Fibroblast of lung (primary cell): Measurements from ENCODE around the gene LCN9. TPM values are rescaled to one million over a fixed set of nuclear protein-coding genes. Genes with fewer than 3 reads are reported as not detected.
"Not testable (repeated sequence)": the region's sequence is repeated elsewhere in the genome, so short reads cannot be mapped to it uniquely, and the experiment has no call there.

Experiments
- DNase-seq, 2 donors: peaks; one replicate each; pipeline versions ENCODE4 v3.0.0 to v3.0.0-alpha.2; 2010; ENCODE audit warnings: low read depth in 2 of 2
- H2AFZ ChIP-seq: 2 replicates; pipeline ENCODE4 v1.5.1; 2012; ENCODE audit warnings: low read length, control low read depth, inconsistent platforms
- H3K27ac ChIP-seq: 2 replicates; pipeline ENCODE4 v1.5.1; 2011; ENCODE audit warnings: low read length, control low read depth; ENCODE audit not compliant: insufficient read depth
- H3K27me3 ChIP-seq: 2 replicates; pipeline ENCODE4 v1.5.1; 2011; ENCODE audit warnings: mild to moderate bottlenecking, low read length; ENCODE audit not compliant: control insufficient read depth, insufficient read depth
- H3K36me3 ChIP-seq: 2 replicates; pipeline ENCODE4 v1.5.1; 2011; ENCODE audit warnings: low read length; ENCODE audit not compliant: control insufficient read depth, insufficient read depth
- H3K4me1 ChIP-seq: 2 replicates; pipeline ENCODE4 v1.5.1; 2011; ENCODE audit warnings: low read length; ENCODE audit not compliant: control insufficient read depth, insufficient read depth; ENCODE audit errors: extremely low read depth
- H3K4me2 ChIP-seq: 2 replicates; pipeline ENCODE4 v1.5.1; 2011; ENCODE audit warnings: low read length, control low read depth; ENCODE audit not compliant: insufficient read depth; ENCODE audit errors: extremely low read depth
- H3K4me3 ChIP-seq, 4 experiments: fragments of 200-600 bp in 1 of 4; sonication (generic) in 1 of 4; replicated peaks in 1 of 4; 2 replicates each; pipeline ENCODE4 v1.5.1; 2011 to 2016; ENCODE audit warnings: low read length in 4 of 4, low read depth in 3 of 4, mild to moderate bottlenecking in 3 of 4, control low read depth in 2 of 4, inconsistent platforms in 1 of 4, mixed read lengths in 1 of 4; ENCODE audit not compliant: insufficient read depth in 1 of 4; ENCODE audit errors: control extremely low read depth in 1 of 4
- H3K79me2 ChIP-seq: 2 replicates; pipeline ENCODE4 v1.5.1; 2012; ENCODE audit warnings: mild to moderate bottlenecking, low read length, inconsistent platforms; ENCODE audit not compliant: control insufficient read depth, insufficient read depth
- H3K9ac ChIP-seq: 2 replicates; pipeline ENCODE4 v1.5.1; 2011; ENCODE audit warnings: mild to moderate bottlenecking, low read length, control low read depth; ENCODE audit not compliant: insufficient read depth
- H3K9me3 ChIP-seq: 2 replicates; pipeline ENCODE4 v1.5.1; 2012; ENCODE audit warnings: low read depth, low read length; ENCODE audit not compliant: control insufficient read depth, insufficient read depth
- H4K20me1 ChIP-seq: 2 replicates; pipeline ENCODE4 v1.5.1; 2011; ENCODE audit warnings: low read length; ENCODE audit not compliant: control insufficient read depth, insufficient read depth; ENCODE audit errors: extremely low read depth
- EZH2 ChIP-seq: IDR thresholded peaks from 2 replicates; pipeline ENCODE4 v1.5.1; 2012; ENCODE audit warnings: low read length, control low read depth, mild to moderate bottlenecking; ENCODE audit errors: missing control alignments
- polyA plus RNA-seq, 2 donors: library from polyadenylated mRNA; depleted of rRNA in 1 of 2; stranded (reverse) in 1 of 2; unstranded in 1 of 2; fragments of >200 nt; gene quantifications; 2 replicates each; pipeline ENCODE4 v1.2.1, GENCODE V29; 2011 to 2012; ENCODE audit warnings: missing spikeins in 1 of 2
- total RNA-seq: library from RNA; depleted of rRNA; stranded (reverse); fragments of >200 nt; gene quantifications from 2 replicates; pipeline ENCODE4 v1.2.1, GENCODE V29; 2014
- TF ChIP-seq, protein P1 (sequence below), 2 donors: IDR thresholded peaks in 1 of 2; conservative IDR thresholded peaks in 1 of 2; 1 replicate in 1 of 2; 2 replicates in 1 of 2; pipeline ENCODE4 v1.5.1; 2011 to 2012; ENCODE audit warnings: low read length in 2 of 2, control low read depth in 1 of 2, inconsistent platforms in 1 of 2, low read depth in 1 of 2, mild to moderate bottlenecking in 1 of 2

Gene LCN9
- total and polyA plus RNA-seq, 2 donors (not counting 1 experiment from before 2014, with no cell fraction given): not detected

DNA sequence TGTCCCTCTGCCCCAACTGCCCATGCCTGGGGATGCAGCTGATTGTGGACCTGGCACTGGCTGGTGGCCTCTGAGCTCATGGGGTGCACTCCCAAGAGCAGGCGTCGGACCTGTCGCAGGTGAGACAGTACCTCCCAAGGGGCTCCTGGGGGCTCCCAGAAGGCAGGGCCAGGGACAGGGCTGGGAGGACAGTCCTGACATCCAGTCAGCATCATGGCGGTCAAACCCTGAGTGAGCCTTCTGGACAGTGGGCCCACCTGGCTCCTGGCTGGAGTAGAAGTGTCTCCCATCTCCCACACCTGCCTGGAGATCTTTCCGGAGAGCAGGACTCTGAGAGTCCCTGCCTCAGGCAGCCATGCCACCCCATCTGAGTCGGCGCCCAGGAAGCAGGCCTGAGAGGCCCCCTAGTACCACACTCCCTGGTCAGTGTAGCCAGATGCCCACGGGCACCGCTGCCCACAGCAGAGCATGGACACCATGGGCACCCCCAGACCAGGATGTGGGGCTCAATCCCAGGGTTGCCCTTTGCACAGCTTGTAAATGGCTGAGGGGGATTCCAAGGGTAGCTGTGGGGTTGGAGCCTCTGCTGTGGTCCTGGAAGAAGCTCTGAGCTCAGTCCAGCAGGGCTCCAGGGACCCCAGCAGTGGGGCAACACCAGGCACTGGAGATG is 6.6 kb downstream of the LCN9 start:
- no peaks in the 10 kb centered on the region for H3K36me3 ChIP-seq
- H3K9ac ChIP-seq: no peak overlapping the region
- H4K20me1 ChIP-seq: no peaks in the 10 kb centered on the region
- no peaks in the 10 kb centered on the region for H3K4me1 ChIP-seq
- DNase-seq: no peak
- H3K9me3 ChIP-seq: no peaks in the 10 kb centered on the region
- no peaks in the 10 kb centered on the region for H3K27me3 ChIP-seq
- no peaks in the 10 kb centered on the region for H3K79me2 ChIP-seq
- H3K27ac ChIP-seq: no peak overlapping the region
- no peak overlapping the region for H3K4me2 ChIP-seq
- TF ChIP-seq, protein P1, sequence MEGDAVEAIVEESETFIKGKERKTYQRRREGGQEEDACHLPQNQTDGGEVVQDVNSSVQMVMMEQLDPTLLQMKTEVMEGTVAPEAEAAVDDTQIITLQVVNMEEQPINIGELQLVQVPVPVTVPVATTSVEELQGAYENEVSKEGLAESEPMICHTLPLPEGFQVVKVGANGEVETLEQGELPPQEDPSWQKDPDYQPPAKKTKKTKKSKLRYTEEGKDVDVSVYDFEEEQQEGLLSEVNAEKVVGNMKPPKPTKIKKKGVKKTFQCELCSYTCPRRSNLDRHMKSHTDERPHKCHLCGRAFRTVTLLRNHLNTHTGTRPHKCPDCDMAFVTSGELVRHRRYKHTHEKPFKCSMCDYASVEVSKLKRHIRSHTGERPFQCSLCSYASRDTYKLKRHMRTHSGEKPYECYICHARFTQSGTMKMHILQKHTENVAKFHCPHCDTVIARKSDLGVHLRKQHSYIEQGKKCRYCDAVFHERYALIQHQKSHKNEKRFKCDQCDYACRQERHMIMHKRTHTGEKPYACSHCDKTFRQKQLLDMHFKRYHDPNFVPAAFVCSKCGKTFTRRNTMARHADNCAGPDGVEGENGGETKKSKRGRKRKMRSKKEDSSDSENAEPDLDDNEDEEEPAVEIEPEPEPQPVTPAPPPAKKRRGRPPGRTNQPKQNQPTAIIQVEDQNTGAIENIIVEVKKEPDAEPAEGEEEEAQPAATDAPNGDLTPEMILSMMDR (conservative IDR thresholded peaks at IDR 0.05 in 1 of 2, IDR thresholded peaks at IDR 0.05 in 1 of 2; ENCODE audit: low read depth in 1 of 2, low read length in 2 of 2): no peak
- TF ChIP-seq EZH2: no peak
- H3K4me3 ChIP-seq: no peak overlapping the region
- H2AFZ ChIP-seq: no peak overlapping the region

DNA sequence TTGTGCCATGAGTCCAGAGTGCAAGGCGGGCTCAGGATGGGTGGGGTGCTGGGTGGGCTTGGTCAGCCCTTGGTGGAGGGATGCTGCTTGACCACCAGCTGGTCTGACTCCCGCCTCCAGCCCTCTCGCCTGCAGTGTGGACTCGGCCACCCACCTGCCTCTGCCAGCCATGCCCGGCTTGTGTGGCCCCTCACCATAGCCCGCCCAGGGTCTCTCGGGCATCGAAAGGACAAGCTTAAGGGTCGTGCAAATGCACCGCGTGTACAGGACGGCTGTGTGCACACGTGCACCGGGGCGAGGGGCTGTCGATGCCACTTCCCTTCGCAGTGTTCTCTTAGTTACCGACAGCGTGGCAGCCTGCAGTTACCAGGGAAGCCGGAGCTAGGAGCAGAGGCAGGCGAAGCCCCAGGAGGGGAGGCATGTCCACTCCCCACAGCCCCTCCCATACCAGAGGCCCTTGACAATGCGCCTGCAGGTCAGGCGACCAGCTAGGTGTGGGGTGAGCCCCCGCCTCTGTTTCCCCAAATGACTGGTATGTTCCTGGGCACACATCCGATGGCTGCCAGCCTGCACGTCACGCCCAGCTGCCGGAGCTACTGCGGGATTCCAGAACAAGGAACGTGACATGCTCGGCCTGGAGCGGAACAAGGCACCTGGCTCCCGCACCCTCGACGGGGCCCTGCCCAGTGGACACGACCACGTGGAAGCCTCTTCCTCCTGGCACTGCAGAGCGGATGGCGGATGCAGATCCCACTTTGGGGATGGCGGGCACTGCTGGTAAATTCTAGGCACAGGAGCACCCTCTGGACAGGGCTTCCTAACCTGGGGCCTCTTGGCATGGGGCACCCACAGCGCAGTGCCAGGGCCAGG is 7.8 kb downstream of the LCN9 start:
- H3K4me1 ChIP-seq: no peaks in the 10 kb centered on the region
- DNase-seq: no peak
- no peak overlapping the region for H3K27ac ChIP-seq

DNA sequence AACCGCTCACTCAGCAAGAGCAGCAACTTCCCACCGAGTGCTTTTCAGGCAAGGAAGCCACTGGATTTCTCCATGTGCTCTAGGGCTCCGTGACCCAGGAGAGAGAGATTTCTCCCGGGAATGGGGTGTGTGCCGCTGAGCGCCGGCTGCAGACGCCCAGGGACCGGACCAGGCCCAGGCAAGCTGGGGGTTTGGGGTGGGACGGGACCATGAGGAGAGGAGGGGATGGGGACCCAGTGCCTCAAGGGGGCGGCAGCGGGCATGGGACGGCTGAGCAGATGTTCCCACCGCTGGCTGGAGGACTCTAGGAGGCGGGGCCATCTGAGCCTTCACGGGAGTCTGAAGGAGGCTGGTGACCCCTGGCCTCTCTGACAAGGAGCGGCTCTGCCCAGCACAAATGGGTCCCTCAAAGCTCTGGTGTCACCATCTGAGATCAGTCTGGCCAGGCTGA is 8.5 kb downstream of the LCN9 start:
- H3K4me2 ChIP-seq: no peak overlapping the region
- H3K79me2 ChIP-seq: no peaks in the 10 kb centered on the region
- no peaks in the 10 kb centered on the region for H3K36me3 ChIP-seq
- TF ChIP-seq, protein P1 (conservative IDR thresholded peaks at IDR 0.05 in 1 of 2, IDR thresholded peaks at IDR 0.05 in 1 of 2; ENCODE audit: low read depth in 1 of 2, low read length in 2 of 2): no peak
- no peak for TF ChIP-seq EZH2
- DNase-seq: no peak
- no peak overlapping the region for H3K27ac ChIP-seq
- no peak overlapping the region for H3K4me3 ChIP-seq
- no peak overlapping the region for H2AFZ ChIP-seq
- H3K9ac ChIP-seq: no peak overlapping the region
- H3K4me1 ChIP-seq: no peaks in the 10 kb centered on the region
- H4K20me1 ChIP-seq: no peaks in the 10 kb centered on the region
- no peaks in the 10 kb centered on the region for H3K27me3 ChIP-seq
- no peaks in the 10 kb centered on the region for H3K9me3 ChIP-seq

More for the DNA sequence above, 7.8 kb downstream of the LCN9 start:
- TF ChIP-seq, protein P1 (conservative IDR thresholded peaks at IDR 0.05 in 1 of 2, IDR thresholded peaks at IDR 0.05 in 1 of 2; ENCODE audit: low read depth in 1 of 2, low read length in 2 of 2): no peak
- TF ChIP-seq EZH2: no peak
- Histone ChIP-seq H3K9ac (no peak overlapping the region), H3K27me3 (no peaks in the 10 kb centered on the region), H3K4me3 (no peak overlapping the region), H3K79me2 (no peaks in the 10 kb centered on the region), H2AFZ (no peak overlapping the region), H3K36me3 (no peaks in the 10 kb centered on the region), H3K4me2 (no peak overlapping the region), H4K20me1 (no peaks in the 10 kb centered on the region), H3K9me3 (no peaks in the 10 kb centered on the region)

DNA sequence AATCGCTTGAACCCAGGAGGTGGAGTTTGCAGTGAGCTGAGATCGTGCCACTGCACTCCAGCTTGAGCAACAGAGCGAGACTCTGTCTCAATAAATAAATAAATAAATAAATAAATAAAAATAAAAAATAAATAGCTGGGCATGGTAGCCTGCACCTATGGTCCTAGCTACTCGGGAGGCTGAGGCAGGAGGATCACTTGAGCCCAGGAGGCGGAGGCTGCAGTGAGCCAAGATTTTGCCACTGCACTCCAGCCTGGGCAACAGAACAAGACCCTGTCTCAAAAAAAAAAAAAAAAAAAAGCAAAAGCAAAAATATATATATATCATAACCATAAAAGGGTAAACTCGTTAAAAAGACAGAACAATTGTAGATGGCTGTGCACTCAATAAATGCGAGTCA is 9.7 kb downstream of the LCN9 start:
- H3K36me3 ChIP-seq, H3K79me2 ChIP-seq, H3K9ac ChIP-seq, H3K4me1 ChIP-seq, H3K4me2 ChIP-seq, H3K4me3 ChIP-seq, H4K20me1 ChIP-seq, H2AFZ ChIP-seq, H3K9me3 ChIP-seq, DNase-seq, H3K27me3 ChIP-seq, H3K27ac ChIP-seq: not testable (repeated sequence)
